DOHH2 (cell line): ENCODE measurements around the gene PACS2.

Source experiments
- H3F3A ChIP-seq: fragments of 200-600 bp; sonication (generic), shearing (Covaris generic); 2 replicates; pipeline ENCODE4 v1.6.0; 2016; ENCODE audit warnings: antibody characterized with exemption, mild to moderate bottlenecking; ENCODE audit not compliant: control insufficient read depth, insufficient read depth
- H3K27ac ChIP-seq: fragments of 200-600 bp; sonication (generic); 2 replicates; pipeline ENCODE4 v1.5.1; 2014; ENCODE audit warnings: low read depth, mild to moderate bottlenecking, low read length, moderate library complexity
- H3K27me3 ChIP-seq: fragments of 200-600 bp; sonication (generic); 2 replicates; pipeline ENCODE4 v1.6.1; 2014; ENCODE audit warnings: mild to moderate bottlenecking, low read length, mixed read lengths; ENCODE audit not compliant: control insufficient read depth
- H3K36me3 ChIP-seq: fragments of 200-600 bp; sonication (generic); 2 replicates; pipeline ENCODE4 v1.6.1; 2014; ENCODE audit warnings: mild to moderate bottlenecking, low read length, moderate library complexity, mixed read lengths; ENCODE audit not compliant: control insufficient read depth
- H3K4me1 ChIP-seq: fragments of 200-600 bp; sonication (generic); 2 replicates; pipeline ENCODE4 v1.6.1; 2014; ENCODE audit warnings: mild to moderate bottlenecking, low read length, mixed read lengths; ENCODE audit not compliant: control insufficient read depth
- H3K4me2 ChIP-seq: fragments of 200-600 bp; sonication (generic); 2 replicates; pipeline ENCODE4 v1.6.0; 2014; ENCODE audit warnings: mild to moderate bottlenecking, low read length, moderate library complexity
- H3K4me3 ChIP-seq: fragments of 200-600 bp; sonication (generic); 2 replicates; pipeline ENCODE4 v1.5.1; 2014; ENCODE audit warnings: mild to moderate bottlenecking, low read length, mixed read lengths
- H3K79me2 ChIP-seq: fragments of 200-600 bp; sonication (generic); 2 replicates; pipeline ENCODE4 v1.6.1; 2014; ENCODE audit warnings: mild to moderate bottlenecking, low read length, mixed read lengths; ENCODE audit not compliant: control insufficient read depth
- H3K9me2 ChIP-seq: fragments of 200-600 bp; sonication (generic); replicated peaks from 2 replicates; pipeline ENCODE4 v1.6.1; 2014; ENCODE audit warnings: mild to moderate bottlenecking, low read length, mixed read lengths; ENCODE audit not compliant: control insufficient read depth
- H3K9me3 ChIP-seq: fragments of 200-600 bp; sonication (generic); 2 replicates; pipeline ENCODE4 v1.6.1; 2014; ENCODE audit warnings: antibody characterized with exemption, low read length, mixed read lengths; ENCODE audit not compliant: control insufficient read depth, insufficient read depth
- H4K20me1 ChIP-seq: fragments of 200-600 bp; sonication (generic); 2 replicates; pipeline ENCODE4 v1.6.0; 2014; ENCODE audit warnings: low read depth, mild to moderate bottlenecking, antibody characterized with exemption, low read length, moderate library complexity; ENCODE audit not compliant: control insufficient read depth, insufficient read depth
- CTCF ChIP-seq: fragments of 200-600 bp; sonication (generic); IDR thresholded peaks from one replicate; pipeline ENCODE4 v1.5.1; 2014; ENCODE audit warnings: antibody characterized with exemption, mild to moderate bottlenecking, low read depth, low read length; ENCODE audit not compliant: poor library complexity, severe bottlenecking
- EZH2phosphoT487 ChIP-seq: fragments of 200-600 bp; sonication (generic); IDR thresholded peaks from 2 replicates; pipeline ENCODE4 v1.6.1; 2017; ENCODE audit warnings: borderline replicate concordance, mild to moderate bottlenecking, antibody characterized with exemption, low read length, moderate library complexity, mixed read lengths

The PACS2 gene

DNA sequence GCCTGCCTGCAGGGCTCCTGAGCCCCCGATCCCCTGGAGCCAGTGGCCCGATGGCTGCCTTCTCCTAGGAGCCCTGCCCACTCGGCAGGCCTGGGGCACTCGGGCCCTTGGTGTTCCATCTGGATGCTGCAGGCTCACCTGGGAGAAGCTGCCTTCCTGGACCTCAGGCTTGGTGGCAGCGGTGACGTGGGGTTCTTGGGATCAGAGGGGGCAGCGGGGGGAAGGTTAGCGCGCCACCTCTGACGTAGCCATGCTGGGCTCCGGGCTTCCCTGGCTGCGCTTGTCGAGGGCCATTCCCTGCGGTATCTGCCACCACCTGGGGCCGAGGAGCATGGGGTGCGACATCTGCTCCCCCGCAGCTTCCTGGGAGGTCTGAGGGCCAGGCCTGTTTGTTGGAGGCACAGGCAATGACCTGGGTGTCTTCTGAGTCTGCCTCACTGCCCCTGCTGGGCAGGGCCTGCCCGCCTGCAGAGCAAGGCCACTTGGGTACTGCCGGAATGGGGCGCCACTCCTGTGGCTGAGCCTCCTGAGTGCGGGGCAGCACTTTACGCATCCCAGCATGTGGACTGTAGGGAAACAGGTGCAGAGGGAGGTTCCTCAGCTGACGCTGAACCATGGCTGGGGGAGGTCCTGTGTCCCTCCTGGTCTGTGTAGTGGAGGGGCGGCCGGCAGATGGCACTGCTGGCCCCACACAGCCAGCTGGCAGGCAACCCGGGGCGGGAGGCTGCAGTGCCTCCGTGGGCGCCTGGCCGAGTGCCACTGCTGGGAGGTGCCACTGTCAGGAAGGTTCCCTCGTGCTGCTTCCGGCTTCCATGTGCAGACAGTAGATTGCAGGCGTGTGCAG is 125.4 kb downstream of the PACS2 start:
- Histone ChIP-seq H3K27me3 (no peaks in the 10 kb centered on the region), H3K4me1 (peaks cover 4% of the 10 kb centered on the region), H3K27ac (no peak overlapping the region), H3K4me2 (no peak overlapping the region), H4K20me1 (peaks cover 16% of the 10 kb centered on the region), H3F3A (no peaks in the 10 kb centered on the region), H3K9me3 (no peaks in the 10 kb centered on the region; the same call in 1 of the 2 replicates), H3K79me2 (peaks cover 57% of the 10 kb centered on the region), H3K36me3 (peaks cover 59% of the 10 kb centered on the region), H3K9me2 (no peaks in the 10 kb centered on the region), H3K4me3 (no peak overlapping the region)
- TF ChIP-seq EZH2phosphoT487 (no peak), CTCF (no peak)

- Histone ChIP-seq H3K36me3 (peaks cover 57% of the 10 kb centered on the region), H3K4me2 (no peak overlapping the region), H3K79me2 (peaks cover 51% of the 10 kb centered on the region), H3K9me3 (no peaks in the 10 kb centered on the region; the same call in 1 of the 2 replicates), H3F3A (no peaks in the 10 kb centered on the region), H3K4me1 (peaks cover 3% of the 10 kb centered on the region), H3K27me3 (no peaks in the 10 kb centered on the region), H3K4me3 (no peak overlapping the region), H4K20me1 (peaks cover 16% of the 10 kb centered on the region), H3K9me2 (no peaks in the 10 kb centered on the region), H3K27ac (no peak overlapping the region)
- TF ChIP-seq CTCF (no peak), EZH2phosphoT487 (no peak)
Measured at GRCh38 chr14:105440554-105440900, 126.0 kb downstream of the PACS2 start.

- Histone ChIP-seq H3K9me3 (no peaks in the 10 kb centered on the region; the same call in 1 of the 2 replicates), H3K27me3 (no peaks in the 10 kb centered on the region), H3K36me3 (peaks cover 55% of the 10 kb centered on the region), H3K4me2 (no peak overlapping the region), H3K79me2 (peaks cover 46% of the 10 kb centered on the region), H3K9me2 (no peaks in the 10 kb centered on the region), H3K4me1 (no peaks in the 10 kb centered on the region), H3F3A (no peaks in the 10 kb centered on the region), H3K27ac (no peak overlapping the region), H4K20me1 (peaks cover 16% of the 10 kb centered on the region), H3K4me3 (no peak overlapping the region)
- TF ChIP-seq CTCF (no peak), EZH2phosphoT487 (no peak)
Measured at GRCh38 chr14:105440992-105441391, 126.4 kb downstream of the PACS2 start.
